Small intestine (tissue), 7 donors: ENCODE data around the gene RPS6KA2. TPM values are rescaled to one million over a fixed set of nuclear protein-coding genes. Genes with fewer than 3 reads are reported as not detected.
A peak's percentile ranks its signal among the peaks of the same experiment; 100 is the strongest.
"Not testable (repeated sequence)": the region's sequence is repeated elsewhere in the genome, so short reads cannot be mapped to it uniquely, and the experiment has no call there.

Source experiments
- DNase-seq, 2 donors: peaks; one replicate each; pipeline versions ENCODE4 v3.0.0 to v3.0.0-alpha.2; 2013
- FAIRE-seq: peaks from 2 replicates; lab custom pipeline; 2012; peaks lifted over from hg19 to GRCh38; lab: Jason Lieb, UNC
- H3K27ac ChIP-seq, 3 donors: one replicate each; pipeline ENCODE4 v1.5.1; 2013; ENCODE audit warnings: low read length in 2 of 3, mild to moderate bottlenecking in 2 of 3, control low read depth in 1 of 3, inconsistent platforms in 1 of 3, low read depth in 1 of 3, moderate library complexity in 1 of 3
- H3K27me3 ChIP-seq, 3 donors: one replicate each; pipeline ENCODE4 v1.6.1; 2013; ENCODE audit warnings: low read length in 3 of 3, inconsistent platforms in 1 of 3; ENCODE audit not compliant: control insufficient read depth in 3 of 3, insufficient read depth in 3 of 3
- H3K36me3 ChIP-seq, 3 donors: one replicate each; pipeline ENCODE4 v1.6.1; 2013; ENCODE audit warnings: low read length in 3 of 3, inconsistent platforms in 1 of 3, low read depth in 1 of 3, mild to moderate bottlenecking in 1 of 3, moderate library complexity in 1 of 3; ENCODE audit not compliant: control insufficient read depth in 3 of 3, insufficient read depth in 2 of 3
- H3K4me1 ChIP-seq, 3 donors: one replicate each; pipeline ENCODE4 v1.6.1; 2013; ENCODE audit warnings: low read length in 2 of 3, inconsistent platforms in 1 of 3, low read depth in 1 of 3, mild to moderate bottlenecking in 1 of 3, moderate library complexity in 1 of 3; ENCODE audit not compliant: control insufficient read depth in 3 of 3, insufficient read depth in 2 of 3
- H3K4me3 ChIP-seq, 3 donors: one replicate each; pipeline ENCODE4 v1.5.1; 2013; ENCODE audit warnings: low read length in 3 of 3, control low read depth in 1 of 3, inconsistent platforms in 1 of 3, low read depth in 1 of 3, mild to moderate bottlenecking in 1 of 3, moderate library complexity in 1 of 3
- H3K9me3 ChIP-seq, 2 donors: one replicate each; pipeline ENCODE4 v1.6.1; 2013; ENCODE audit warnings: low read depth in 1 of 2, low read length in 1 of 2; ENCODE audit not compliant: control insufficient read depth in 2 of 2, insufficient read depth in 1 of 2
- WGBS, 3 donors: extraction: QIAGEN DNeasy Blood & Tissue Kit; methylation state at CpG; one replicate each; pipeline ENCODE4 v1.1.7; 2013; 5-methylcytosine and 5-hydroxymethylcytosine counted together
- polyA plus RNA-seq, 4 donors: library from polyadenylated mRNA; stranded (reverse) in 3 of 4; unstranded in 1 of 4; fragments of 200-250 nt in 3 of 4; fragments of 120-200 nt in 1 of 4; gene quantifications; one replicate each; pipeline versions ENCODE4 v1.2.1 to v1.2.3, GENCODE V29; 2013
- donor health status: healthy with polysubstance abuse.
- donor health status: control.
- donor health status: control.
- donor health status: Bipolar disorder and iron deficiency.
- donor health status: healthy.

Gene RPS6KA2
- polyA plus RNA-seq, 4 donors: 3.1 to 21.9 (median 7.3) TPM

DNA sequence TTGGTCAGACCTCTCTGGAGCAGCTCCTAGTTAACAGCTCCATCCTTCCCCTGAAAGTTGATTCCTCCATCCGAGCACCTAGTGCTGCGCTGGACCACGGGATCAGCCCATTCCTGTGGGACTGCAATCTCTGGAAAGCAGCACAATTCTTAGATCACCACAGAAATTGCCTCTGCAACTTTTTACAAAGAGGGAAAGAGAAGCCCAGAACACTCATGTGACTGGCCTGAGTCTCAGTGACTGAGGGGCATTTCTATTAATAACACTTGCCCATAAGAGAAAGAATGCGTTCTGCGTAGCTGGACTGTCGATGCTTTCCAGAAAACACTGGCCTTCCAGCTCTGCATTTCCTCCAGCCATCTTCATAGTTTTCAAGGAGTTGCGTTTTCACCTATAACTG, 262.6 kb downstream of the RPS6KA2 start:
- DNase-seq (no peak), FAIRE-seq (no peak)
- Histone ChIP-seq H3K27ac (no peak overlapping the region), H3K4me3 (no peak overlapping the region), H3K9me3 (no peaks in the 10 kb centered on the region), H3K27me3 (no peaks in the 10 kb centered on the region), H3K4me1 (no peaks in the 10 kb centered on the region), H3K36me3 (peaks cover 3 to 22% (median 9%) of the 10 kb centered on the region in 3 donors)
- WGBS, 3 donors: 80 to 96% (median 88%) methylated on average over 7 of the region's 7 CpGs

DNA sequence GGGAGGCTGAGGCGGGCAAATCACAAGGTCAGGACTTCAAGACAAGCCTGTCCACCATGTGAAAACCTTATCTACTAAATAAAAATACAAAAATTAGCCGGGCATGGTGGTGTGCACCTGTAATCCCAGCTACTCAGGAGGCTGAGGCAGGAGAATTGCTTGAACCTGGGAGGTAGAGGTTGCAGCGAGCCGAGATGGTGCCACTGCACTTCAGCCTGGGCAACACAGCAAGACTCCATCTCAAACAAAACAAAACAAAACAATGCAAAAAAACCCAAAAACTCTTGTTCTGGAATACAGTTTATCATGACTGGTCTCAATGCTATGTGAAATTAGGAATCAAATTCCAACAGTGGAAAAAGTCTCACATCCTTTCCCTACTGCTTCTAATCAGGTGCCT, 264.6 kb downstream of the RPS6KA2 start:
- H3K36me3 ChIP-seq: peaks cover 3 to 22% (median 9%) of the 10 kb centered on the region in 3 donors
- H3K4me1 ChIP-seq, FAIRE-seq, H3K27ac ChIP-seq, H3K27me3 ChIP-seq, H3K9me3 ChIP-seq, DNase-seq, H3K4me3 ChIP-seq: not testable (repeated sequence)
- whole genome bisulfite sequencing, 3 donors: 94 to 97% (median 96%) methylated on average over 4 of the region's 4 CpGs

DNA sequence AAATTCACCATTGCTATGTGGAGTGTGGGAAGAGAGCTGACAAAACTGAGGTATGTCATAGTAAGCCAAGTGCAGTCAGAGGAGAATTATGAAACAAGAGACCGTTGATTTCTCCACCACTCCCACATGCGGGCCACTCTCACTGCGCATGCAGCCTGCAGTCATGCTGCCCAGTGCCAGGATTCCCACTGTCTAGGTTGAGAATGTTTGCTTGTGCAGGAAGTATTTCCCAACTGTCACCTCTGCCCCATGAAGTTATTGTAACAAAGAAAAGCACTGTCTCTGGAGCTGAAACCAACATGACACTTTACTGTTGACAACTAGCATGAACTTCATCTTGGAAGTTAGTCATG, 266.0 kb downstream of the RPS6KA2 start:
- Histone ChIP-seq H3K36me3 (peaks cover 3 to 22% (median 9%) of the 10 kb centered on the region in 3 donors), H3K9me3 (no peaks in the 10 kb centered on the region), H3K4me3 (no peak overlapping the region), H3K27ac (no peak overlapping the region), H3K27me3 (no peaks in the 10 kb centered on the region), H3K4me1 (no peaks in the 10 kb centered on the region)
- WGBS, 3 donors: 79 to 88% (median 88%) methylated on average over 3 of the region's 3 CpGs
- FAIRE-seq (no peak), DNase-seq (peak in 1 of 2 donors; percentile 30)

DNA sequence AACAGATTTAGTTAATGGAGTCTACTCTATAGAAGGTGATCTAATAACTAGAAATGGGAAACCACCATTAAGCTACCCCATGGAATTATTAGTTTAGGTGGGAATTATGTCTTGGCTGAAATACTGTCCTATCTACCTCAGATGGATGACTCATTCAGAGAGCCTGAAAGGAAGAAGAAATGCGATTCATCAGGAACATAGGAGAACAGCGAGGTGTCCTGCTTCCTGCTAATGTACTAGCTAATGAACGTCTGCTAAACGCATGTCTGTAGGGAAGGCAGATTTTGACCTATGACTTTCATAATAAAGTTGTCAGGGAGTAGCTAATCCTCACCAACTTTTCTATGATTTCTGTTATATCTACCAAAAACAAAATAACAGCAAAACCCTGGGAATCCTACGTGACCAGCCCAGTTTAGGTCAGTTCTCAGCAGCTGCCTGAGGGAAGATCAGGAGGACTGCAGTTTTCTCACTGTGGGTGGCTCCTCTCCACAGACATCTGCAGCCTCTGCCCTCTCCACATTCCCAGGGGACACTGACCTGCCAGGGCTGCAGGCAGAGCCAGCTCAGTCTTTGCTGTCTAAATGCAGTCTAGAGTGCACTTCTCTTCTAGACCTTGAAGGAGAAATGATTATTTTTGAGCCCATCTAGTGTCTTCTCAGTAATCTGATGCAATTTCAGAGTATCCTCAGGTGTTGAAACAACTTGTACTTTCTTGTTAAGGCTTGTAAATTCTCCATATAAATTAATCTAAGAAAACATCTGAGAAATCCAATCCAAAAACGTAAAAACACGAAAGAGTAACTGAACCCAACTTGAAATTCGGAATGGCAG, 266.6 kb downstream of the RPS6KA2 start:
- peaks cover 0 to 3% (median 0%) of the 10 kb centered on the region in 3 donors for H3K27me3 ChIP-seq
- peaks cover 0 to 20% (median 4%) of the 10 kb centered on the region in 3 donors for H3K36me3 ChIP-seq
- H3K4me1 ChIP-seq: no peaks in the 10 kb centered on the region
- no peak overlapping the region for H3K4me3 ChIP-seq
- no peak overlapping the region for H3K27ac ChIP-seq
- WGBS, 3 donors: 77 to 81% (median 79%) methylated on average over 8 of the region's 8 CpGs
- no peaks in the 10 kb centered on the region for H3K9me3 ChIP-seq
- DNase-seq: no peak
- no peak for FAIRE-seq

Other genes starting within 250 kb of the RPS6KA2 start
- gene MPC1, start 244.3 kb downstream of the RPS6KA2 start, polyA plus RNA-seq: 100 to 1,000 TPM in 2 of 4 donors, 10 to 100 TPM in 2; 25.9 to 213 (median 115) TPM
- under 1 TPM in 2 of 4 donors, not detected in 2; 0.16 to 0.24 TPM for gene RAMACL, start 40.6 kb downstream of the RPS6KA2 start, polyA plus RNA-seq